Middle frontal gyrus (tissue), 1 donor: Measurements from ENCODE around the gene ATP1B1.

Experiments used
- DNase-seq: peaks from one replicate; pipeline ENCODE4 v3.0.0-alpha.2; 2015; ENCODE audit warnings: low spot score; ENCODE audit errors: extremely low spot score

Gene ATP1B1

GRCh38 chr1:169094897-169095569 is 11.5 kb upstream of the ATP1B1 start:
- DNase-seq = no peak

DNA sequence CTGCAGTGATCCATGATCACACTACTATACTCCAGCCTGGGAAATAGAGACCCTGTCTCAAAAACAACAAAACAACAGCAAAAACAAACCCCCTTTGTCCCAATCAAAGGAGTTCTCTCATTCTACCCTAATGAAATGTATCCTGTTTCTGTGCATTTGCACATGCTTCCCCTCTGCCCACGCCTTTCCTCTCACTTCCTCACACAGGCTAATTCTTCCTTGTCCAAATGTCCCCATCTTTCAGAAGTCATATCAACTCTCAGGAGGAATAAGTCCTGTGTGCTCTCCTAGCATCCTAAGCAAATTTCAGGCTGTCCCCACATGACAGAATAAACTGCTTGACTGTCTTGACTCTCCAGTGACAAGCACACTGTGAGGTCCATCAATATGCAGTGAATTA is 8.1 kb upstream of the ATP1B1 start:
- DNase-seq = no peak

DNA sequence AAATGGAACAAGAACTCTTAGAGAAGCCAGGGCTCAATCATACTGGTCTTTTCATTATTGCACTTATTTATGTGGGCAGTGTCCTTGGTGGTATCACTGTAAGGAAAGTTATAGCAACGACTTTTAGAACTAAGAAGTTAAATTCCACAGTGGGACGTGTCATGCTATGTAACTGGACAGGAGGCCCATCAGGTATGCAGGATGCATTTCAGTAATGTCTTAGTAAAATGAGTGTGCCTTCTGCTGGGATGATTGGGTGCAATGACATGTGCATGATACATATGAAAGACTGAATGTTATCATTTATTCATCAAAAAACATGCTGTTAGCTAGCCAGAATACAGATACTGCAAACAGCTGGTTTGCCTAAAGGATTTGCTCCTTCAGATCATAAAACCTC is 6.9 kb upstream of the ATP1B1 start:
- no peak for DNase-seq

DNA sequence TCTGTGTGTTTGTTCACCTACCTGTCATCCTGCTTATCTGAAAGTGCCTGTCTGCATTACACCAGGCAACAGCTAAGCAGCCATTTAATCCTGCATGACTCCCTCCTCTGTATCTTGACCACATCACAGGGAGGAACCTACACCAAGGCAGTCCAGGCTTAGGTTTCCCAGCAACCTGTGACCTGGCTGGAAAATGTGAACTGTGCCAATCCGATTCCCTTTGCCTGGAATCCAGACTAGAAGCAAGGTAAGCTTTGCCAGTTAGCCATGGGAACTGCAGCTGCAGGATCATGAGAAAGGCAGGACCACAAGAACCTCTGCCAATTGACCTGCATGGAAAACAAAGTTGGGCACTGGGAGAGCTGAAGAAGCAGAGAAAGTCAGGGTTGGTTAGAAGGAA is 6.3 kb upstream of the ATP1B1 start:
- no peak for DNase-seq

- DNase-seq = no peak
These were observed 5.8 kb upstream of the ATP1B1 start for GRCh38 chr1:169100651-169101088.

- peak; percentile 65 for DNase-seq
These were observed 3.9 kb upstream of the ATP1B1 start for GRCh38 chr1:169102567-169102966.

- DNase-seq = no peak
These were observed 3.5 kb upstream of the ATP1B1 start for GRCh38 chr1:169103002-169103401.

- no peak for DNase-seq
These were observed 3.0 kb upstream of the ATP1B1 start for GRCh38 chr1:169103480-169103893.

DNA sequence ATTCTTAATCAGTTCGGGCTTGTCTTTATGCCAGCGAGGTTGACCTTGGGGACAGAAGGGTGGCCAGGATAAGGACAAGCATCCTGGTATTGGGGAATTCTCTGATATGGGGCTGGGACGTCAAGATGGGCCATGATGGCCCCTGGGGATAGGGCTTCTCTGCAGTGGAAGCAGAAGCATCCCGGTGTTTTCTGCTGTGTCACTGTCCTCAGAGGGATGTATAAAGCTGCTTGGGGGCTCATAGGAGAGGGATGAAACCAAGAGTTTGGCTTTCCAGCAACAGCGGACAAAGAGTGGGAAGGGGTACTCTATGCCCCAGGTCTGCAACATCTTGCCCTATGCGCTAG is 1.4 kb upstream of the ATP1B1 start:
- no peak for DNase-seq

GRCh38 chr1:169105434-169106094 is 926 bp upstream of the ATP1B1 start:
- no peak for DNase-seq

GRCh38 chr1:169106921-169107602 is 572 bp downstream of the ATP1B1 start:
- DNase-seq = no peak

DNA sequence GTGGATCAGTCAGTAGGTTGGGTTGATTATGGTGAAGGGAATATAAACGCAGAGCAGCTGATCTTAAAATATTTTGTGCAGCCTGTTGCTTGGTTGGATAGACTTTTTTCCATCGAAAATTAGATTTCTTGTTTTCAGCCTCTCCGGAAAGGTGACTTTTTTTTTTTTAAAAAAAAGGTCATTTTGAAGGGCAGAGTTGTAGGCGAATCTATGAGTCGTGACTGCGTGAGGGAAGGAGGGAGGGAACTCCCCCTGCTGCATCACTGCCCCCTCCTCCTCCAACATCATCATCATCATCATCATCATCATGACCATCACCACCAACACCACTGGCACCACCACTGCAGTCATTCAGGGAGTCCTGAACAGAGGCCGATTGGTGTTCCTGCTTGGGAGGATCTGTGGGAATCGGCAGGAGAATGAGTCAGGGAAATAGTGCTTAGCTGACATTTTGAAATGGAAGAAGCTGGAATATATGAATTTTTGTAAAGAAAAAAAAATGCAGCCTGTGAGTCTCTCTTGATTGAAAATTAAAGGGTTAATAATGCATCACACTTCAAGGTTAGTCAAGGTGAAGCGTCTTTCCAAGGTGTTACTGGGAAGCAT is 1.2 kb downstream of the ATP1B1 start:
- DNase-seq = no peak

DNA sequence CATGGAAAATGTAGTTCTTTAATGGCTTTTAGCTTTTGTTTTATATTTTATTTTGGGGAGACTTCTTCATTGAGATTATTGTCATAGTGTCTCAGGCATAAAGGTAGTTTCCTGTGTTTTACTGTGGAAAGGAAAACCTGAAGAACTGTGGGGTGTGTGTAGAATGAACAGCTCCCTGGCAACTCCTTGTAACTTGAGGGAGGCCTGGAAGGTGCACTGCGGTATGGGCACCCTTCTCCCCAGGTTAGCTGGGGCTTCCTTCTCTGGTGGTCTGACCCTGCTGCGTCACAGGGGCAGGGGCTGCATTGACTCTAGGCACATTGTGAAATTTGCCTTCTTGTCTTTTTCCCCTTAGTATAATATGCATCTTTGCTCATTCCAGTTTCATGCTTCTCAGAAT is 1.7 kb downstream of the ATP1B1 start:
- DNase-seq = no peak

DNA sequence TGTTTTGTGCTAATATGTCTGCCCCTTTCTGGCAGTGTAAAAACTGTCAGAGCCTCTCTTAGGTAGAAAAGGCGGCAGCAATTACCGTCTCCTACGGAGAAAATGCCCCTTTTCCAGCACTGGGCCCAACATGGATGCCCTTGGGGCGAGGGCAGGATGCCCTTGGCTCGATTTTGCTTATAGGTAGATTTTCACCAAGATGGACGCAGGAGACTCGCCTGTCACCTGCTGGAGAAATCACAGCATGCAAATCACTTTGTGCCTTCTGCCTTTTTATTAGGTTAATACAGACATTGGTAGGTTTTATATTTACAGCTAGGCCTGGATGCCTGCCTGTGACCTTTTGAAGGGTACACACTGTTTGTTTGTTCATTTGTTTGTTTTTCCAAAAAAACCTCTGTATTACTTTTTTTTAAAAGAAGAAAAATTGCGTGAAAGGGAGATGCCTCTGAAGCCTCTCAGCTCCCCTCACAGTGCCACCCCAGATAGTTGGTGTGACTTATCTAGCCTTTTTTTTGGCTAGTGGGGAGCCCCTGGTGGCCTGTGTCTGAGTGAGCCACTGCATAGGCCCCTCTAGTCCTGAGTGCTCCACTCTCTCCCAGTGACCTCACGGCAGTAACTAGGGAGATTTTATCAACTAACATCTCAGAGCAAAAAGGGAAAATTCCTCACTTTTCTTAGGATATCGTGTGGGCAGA is 2.5 kb downstream of the ATP1B1 start:
- DNase-seq = no peak

DNA sequence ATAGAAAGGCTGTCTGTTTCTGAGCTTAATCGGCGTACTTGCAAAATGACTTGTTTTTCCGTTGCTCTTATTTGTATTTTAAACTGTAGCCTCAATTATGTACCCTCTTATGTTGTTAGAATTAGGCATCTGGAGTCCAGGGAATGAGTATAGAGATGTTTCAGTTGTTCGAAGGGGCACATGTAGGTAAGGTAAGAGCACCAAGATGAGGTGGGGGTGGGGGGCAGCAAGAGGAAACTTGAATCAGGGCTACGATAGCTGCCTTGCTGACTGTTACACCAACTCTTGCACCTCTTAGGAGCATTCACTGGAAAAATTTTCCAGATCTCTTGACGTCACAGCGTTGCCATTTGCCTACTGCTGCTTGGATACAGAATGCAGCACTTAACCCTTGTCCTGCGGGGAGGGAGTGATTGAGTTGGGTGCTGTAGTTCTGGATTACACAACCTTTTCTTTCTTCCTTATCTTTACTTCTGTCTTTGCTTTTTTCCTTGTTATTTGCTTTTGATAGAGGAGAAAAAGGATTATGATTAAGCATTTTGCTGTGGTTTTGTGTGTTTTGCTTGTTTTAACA is 3.2 kb downstream of the ATP1B1 start:
- DNase-seq = peak; percentile 87

- DNase-seq = no peak
These were observed 3.7 kb downstream of the ATP1B1 start for GRCh38 chr1:169110236-169110635.

GRCh38 chr1:169110689-169111447 is 4.4 kb downstream of the ATP1B1 start:
- DNase-seq = no peak

DNA sequence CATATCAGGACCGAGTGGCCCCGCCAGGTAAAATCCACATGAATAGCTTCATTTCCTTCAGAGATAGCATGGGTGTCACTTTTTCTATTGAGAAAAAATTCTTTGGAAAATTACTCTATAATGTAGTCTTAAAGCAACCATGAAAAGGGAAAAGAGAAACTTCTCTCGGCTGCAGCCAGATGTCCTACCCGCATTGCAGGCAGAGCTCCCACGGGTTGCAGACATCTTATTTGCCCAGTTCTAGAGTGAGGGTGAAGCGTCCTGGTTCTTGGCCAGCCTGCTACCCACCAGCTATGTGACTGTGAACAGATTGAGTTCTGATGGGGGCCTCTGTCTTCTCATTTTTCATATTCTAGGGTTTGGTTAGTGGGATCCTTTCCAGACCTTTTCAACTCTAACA is 5.0 kb downstream of the ATP1B1 start:
- no peak for DNase-seq

GRCh38 chr1:169112241-169112640 is 5.8 kb downstream of the ATP1B1 start:
- no peak for DNase-seq

GRCh38 chr1:169113613-169114119 is 7.2 kb downstream of the ATP1B1 start:
- no peak for DNase-seq
